Mesothelial cell of epicardium (in vitro differentiated cells): ENCODE measurements around the gene RBP7. TPM values are rescaled to one million over a fixed set of nuclear protein-coding genes. Genes with fewer than 3 reads are reported as not detected.

ENCODE experiments used
- DNase-seq, 2 experiments: peaks; one replicate each; pipeline ENCODE4 v3.0.0; 2021; ENCODE audit warnings: low spot score in 2 of 2; ENCODE audit not compliant: unreplicated experiment in 2 of 2
- H3K27ac Mint-ChIP-seq: 2 replicates; pipeline ENCODE4 v1.8.0; 2021; ENCODE audit warnings: mixed read lengths
- H3K27me3 Mint-ChIP-seq: 2 replicates; pipeline ENCODE4 v1.8.0; 2021; ENCODE audit warnings: low read depth, mixed read lengths
- H3K36me3 Mint-ChIP-seq: 2 replicates; pipeline ENCODE4 v1.8.0; 2021; ENCODE audit warnings: mixed read lengths
- H3K4me1 Mint-ChIP-seq: 2 replicates; pipeline ENCODE4 v1.8.0; 2021; ENCODE audit warnings: mixed read lengths
- H3K4me3 Mint-ChIP-seq: 2 replicates; pipeline ENCODE4 v1.8.0; 2021; ENCODE audit warnings: mild to moderate bottlenecking, moderate library complexity, mixed read lengths
- H3K9me3 Mint-ChIP-seq: 2 replicates; pipeline ENCODE4 v1.8.0; 2021; ENCODE audit warnings: mixed read lengths
- microRNA-seq: library from miRNA; unstranded; fragments of <30 nt; microRNA quantifications from one replicate; pipeline ENCODE4 v1.2.0, GENCODE V29; 2021; ENCODE audit warnings: inconsistent platforms, mixed read lengths
- total RNA-seq: library from RNA; stranded (reverse); gene quantifications from 3 replicates; pipeline ENCODE4 v1.2.1, GENCODE V29; 2021
- TF ChIP-seq, protein P1 (sequence below): fragments of 200-600 bp; sonication (generic); IDR thresholded peaks from one replicate; pipeline ENCODE4 v1.5.0; 2021; ENCODE audit warnings: antibody characterized with exemption; ENCODE audit not compliant: unreplicated experiment

The RBP7 gene
- total RNA-seq, 1 donor from 2014 or later = 2.3 TPM

- DNase-seq = no peak
- H3K27me3 Mint-ChIP-seq = no peaks in the 10 kb centered on the region
- peaks cover 5% of the 10 kb centered on the region for H3K36me3 Mint-ChIP-seq
- H3K4me1 Mint-ChIP-seq = peaks cover 26% of the 10 kb centered on the region
- H3K27ac Mint-ChIP-seq = peak overlapping the region; percentile 84
- TF ChIP-seq, protein P1, sequence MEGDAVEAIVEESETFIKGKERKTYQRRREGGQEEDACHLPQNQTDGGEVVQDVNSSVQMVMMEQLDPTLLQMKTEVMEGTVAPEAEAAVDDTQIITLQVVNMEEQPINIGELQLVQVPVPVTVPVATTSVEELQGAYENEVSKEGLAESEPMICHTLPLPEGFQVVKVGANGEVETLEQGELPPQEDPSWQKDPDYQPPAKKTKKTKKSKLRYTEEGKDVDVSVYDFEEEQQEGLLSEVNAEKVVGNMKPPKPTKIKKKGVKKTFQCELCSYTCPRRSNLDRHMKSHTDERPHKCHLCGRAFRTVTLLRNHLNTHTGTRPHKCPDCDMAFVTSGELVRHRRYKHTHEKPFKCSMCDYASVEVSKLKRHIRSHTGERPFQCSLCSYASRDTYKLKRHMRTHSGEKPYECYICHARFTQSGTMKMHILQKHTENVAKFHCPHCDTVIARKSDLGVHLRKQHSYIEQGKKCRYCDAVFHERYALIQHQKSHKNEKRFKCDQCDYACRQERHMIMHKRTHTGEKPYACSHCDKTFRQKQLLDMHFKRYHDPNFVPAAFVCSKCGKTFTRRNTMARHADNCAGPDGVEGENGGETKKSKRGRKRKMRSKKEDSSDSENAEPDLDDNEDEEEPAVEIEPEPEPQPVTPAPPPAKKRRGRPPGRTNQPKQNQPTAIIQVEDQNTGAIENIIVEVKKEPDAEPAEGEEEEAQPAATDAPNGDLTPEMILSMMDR = no peak
- no peak overlapping the region for H3K4me3 Mint-ChIP-seq
- no peaks in the 10 kb centered on the region for H3K9me3 Mint-ChIP-seq
These were observed 67.7 kb downstream of the RBP7 start for GRCh38 chr1:10064416-10065343.

GRCh38 chr1:10065344-10065685 is 68.3 kb downstream of the RBP7 start:
- H3K36me3 Mint-ChIP-seq = peaks cover 5% of the 10 kb centered on the region
- no peaks in the 10 kb centered on the region for H3K9me3 Mint-ChIP-seq
- TF ChIP-seq, protein P1 = no peak
- H3K4me1 Mint-ChIP-seq = peaks cover 26% of the 10 kb centered on the region
- H3K4me3 Mint-ChIP-seq = no peak overlapping the region
- H3K27ac Mint-ChIP-seq = peak overlapping the region; percentile 22
- no peaks in the 10 kb centered on the region for H3K27me3 Mint-ChIP-seq
- no peak for DNase-seq

Small RNAs within 50 kb of the gene (microRNA-seq; reads per million reads assigned to microRNA genes)
- not detected for gene MIR5697

Other genes with a start within 250 kb of the RBP7 start
- gene CLSTN1, start 173.3 kb upstream of the RBP7 start, total RNA-seq = 125 to 127 TPM (median 127 TPM) in 3 replicates
- gene CTNNBIP1, start 87.0 kb upstream of the RBP7 start, total RNA-seq = 49.7 to 52.6 TPM (median 51.5 TPM) in 3 replicates
- gene LZIC, start 53.8 kb upstream of the RBP7 start, total RNA-seq = 34.9 to 36.6 TPM (median 35.1 TPM) in 3 replicates
- 9.7 to 11.3 TPM (median 11.3 TPM) in 3 replicates for gene NMNAT1, start 53.8 kb upstream of the RBP7 start, total RNA-seq
- 61.3 to 64.5 TPM (median 63.7 TPM) in 3 replicates for gene UBE4B, start 35.7 kb downstream of the RBP7 start, total RNA-seq
- 65.7 to 67.7 TPM (median 66.1 TPM) in 3 replicates for gene KIF1B, start 213.3 kb downstream of the RBP7 start, total RNA-seq